Inferior parietal cortex (tissue), 1 donor: ENCODE data around the gene TPPP.
"Not testable (repeated sequence)": the region's sequence is repeated elsewhere in the genome, so short reads cannot be mapped to it uniquely, and the experiment has no call there.

Experiments
- DNase-seq: peaks from one replicate; pipeline ENCODE4 v3.0.0-alpha.2; 2016; ENCODE audit errors: extremely low spot score

TPPP gene

GRCh38 chr5:693271-694041, at the start of gene TPPP:
Gene TPPP (minus strand): TSS chr5:693352. CDS start chr5:678060, 15,292 bp downstream.
- peak; percentile 72 for DNase-seq

GRCh38 chr5:742276-742675, 49.1 kb upstream of the TPPP start:
- DNase-seq, result not testable (repeated sequence)

- not testable (repeated sequence) for DNase-seq
These were observed 41.0 kb upstream of the TPPP start for GRCh38 chr5:734145-734544.

- DNase-seq, result not testable (repeated sequence)
These were observed 39.8 kb upstream of the TPPP start for GRCh38 chr5:732754-733454.

GRCh38 chr5:729225-729624, 36.1 kb upstream of the TPPP start:
- not testable (repeated sequence) for DNase-seq

- not testable (repeated sequence) for DNase-seq
These were observed 33.9 kb upstream of the TPPP start for GRCh38 chr5:727087-727486.

- DNase-seq, result not testable (repeated sequence)
These were observed 30.7 kb upstream of the TPPP start for GRCh38 chr5:723865-724264.

- not testable (repeated sequence) for DNase-seq
These were observed 30.2 kb upstream of the TPPP start for GRCh38 chr5:723309-723708.

- not testable (repeated sequence) for DNase-seq
These were observed 26.2 kb upstream of the TPPP start for GRCh38 chr5:719379-719778.

GRCh38 chr5:717143-717542, 24.0 kb upstream of the TPPP start:
- peak; percentile 12 for DNase-seq

- peak; percentile 59 for DNase-seq
These were observed 23.6 kb upstream of the TPPP start for GRCh38 chr5:716740-717139.

- DNase-seq, result not testable (repeated sequence)
These were observed 22.5 kb upstream of the TPPP start for GRCh38 chr5:715636-716035.

GRCh38 chr5:714215-715118, 21.3 kb upstream of the TPPP start:
- not testable (repeated sequence) for DNase-seq

GRCh38 chr5:713686-714085, 20.5 kb upstream of the TPPP start:
- DNase-seq, result not testable (repeated sequence)

- not testable (repeated sequence) for DNase-seq
These were observed 15.8 kb upstream of the TPPP start for GRCh38 chr5:708848-709517.

GRCh38 chr5:708374-708773, 15.2 kb upstream of the TPPP start:
- DNase-seq, result not testable (repeated sequence)

GRCh38 chr5:706127-706526, 13.0 kb upstream of the TPPP start:
- DNase-seq, result not testable (repeated sequence)

GRCh38 chr5:696753-697702, 3.9 kb upstream of the TPPP start:
- not testable (repeated sequence) for DNase-seq

- not testable (repeated sequence) for DNase-seq
These were observed 3.0 kb upstream of the TPPP start for GRCh38 chr5:696191-696590.

- not testable (repeated sequence) for DNase-seq
These were observed 2.3 kb upstream of the TPPP start for GRCh38 chr5:695475-695874.
